ENCODE results near the gene CCNE1. TPM values are rescaled to one million over a fixed set of nuclear protein-coding genes. Genes with fewer than 3 reads are reported as not detected.
A peak's percentile ranks its signal among the peaks of the same experiment; 100 is the strongest.

CCNE1 gene
- total RNA-seq, 1 experiment from 2014 or later, result 60.9 TPM

- no peaks in the 10 kb centered on the region for H3K27me3 ChIP-seq (ENCODE audit: control insufficient read depth, insufficient read depth, low read length)
- H3K36me3 ChIP-seq (replicated peaks; ENCODE audit: control insufficient read depth, insufficient read depth, low read length), result no peaks in the 10 kb centered on the region
- H3K4me3 ChIP-seq (ENCODE audit: insufficient read depth, low read depth, low read length), result no peak overlapping the region
- no peak for DNase-seq
Measured at GRCh38 chr19:29855741-29856500, 44.1 kb downstream of the CCNE1 start.

GRCh38 chr19:29858000-29858596 is 46.3 kb downstream of the CCNE1 start:
- H3K36me3 ChIP-seq (replicated peaks; ENCODE audit: control insufficient read depth, insufficient read depth, low read length), result no peaks in the 10 kb centered on the region
- no peaks in the 10 kb centered on the region for H3K27me3 ChIP-seq (ENCODE audit: control insufficient read depth, insufficient read depth, low read length)
- DNase-seq, result peak; percentile 92
- no peak overlapping the region for H3K4me3 ChIP-seq (ENCODE audit: insufficient read depth, low read depth, low read length)

- peak; percentile 52 for DNase-seq
- H3K36me3 ChIP-seq (replicated peaks; ENCODE audit: control insufficient read depth, insufficient read depth, low read length), result no peaks in the 10 kb centered on the region
- no peak overlapping the region for H3K4me3 ChIP-seq (ENCODE audit: insufficient read depth, low read depth, low read length)
- no peaks in the 10 kb centered on the region for H3K27me3 ChIP-seq (ENCODE audit: control insufficient read depth, insufficient read depth, low read length)
Measured at GRCh38 chr19:29858621-29859020, 46.8 kb downstream of the CCNE1 start.

- DNase-seq, result peak; percentile 78
- Histone ChIP-seq H3K4me3 (ENCODE audit: insufficient read depth, low read depth, low read length) (no peak overlapping the region), H3K36me3 (replicated peaks; ENCODE audit: control insufficient read depth, insufficient read depth, low read length) (no peaks in the 10 kb centered on the region), H3K27me3 (ENCODE audit: control insufficient read depth, insufficient read depth, low read length) (no peaks in the 10 kb centered on the region)
Measured at GRCh38 chr19:29860492-29860891, 48.7 kb downstream of the CCNE1 start.

- no peak for DNase-seq
- H3K36me3 ChIP-seq (replicated peaks; ENCODE audit: control insufficient read depth, insufficient read depth, low read length), result no peaks in the 10 kb centered on the region
- H3K27me3 ChIP-seq (ENCODE audit: control insufficient read depth, insufficient read depth, low read length), result no peaks in the 10 kb centered on the region
- H3K4me3 ChIP-seq (ENCODE audit: insufficient read depth, low read depth, low read length), result no peak overlapping the region
Measured at GRCh38 chr19:29861574-29861973, 49.8 kb downstream of the CCNE1 start.

- H3K4me3 ChIP-seq (ENCODE audit: insufficient read depth, low read depth, low read length), result no peak overlapping the region
- no peak for DNase-seq
- no peaks in the 10 kb centered on the region for H3K27me3 ChIP-seq (ENCODE audit: control insufficient read depth, insufficient read depth, low read length)
- no peaks in the 10 kb centered on the region for H3K36me3 ChIP-seq (replicated peaks; ENCODE audit: control insufficient read depth, insufficient read depth, low read length)
Measured at GRCh38 chr19:29866011-29866410, 54.2 kb downstream of the CCNE1 start.

- no peak for DNase-seq
- Histone ChIP-seq H3K4me3 (ENCODE audit: insufficient read depth, low read depth, low read length) (no peak overlapping the region), H3K36me3 (replicated peaks; ENCODE audit: control insufficient read depth, insufficient read depth, low read length) (no peaks in the 10 kb centered on the region), H3K27me3 (ENCODE audit: control insufficient read depth, insufficient read depth, low read length) (peaks cover 10% of the 10 kb centered on the region)
Measured at GRCh38 chr19:29867984-29868383, 56.2 kb downstream of the CCNE1 start.

- no peak for DNase-seq
- no peaks in the 10 kb centered on the region for H3K36me3 ChIP-seq (replicated peaks; ENCODE audit: control insufficient read depth, insufficient read depth, low read length)
- H3K27me3 ChIP-seq (ENCODE audit: control insufficient read depth, insufficient read depth, low read length), result peaks cover 20% of the 10 kb centered on the region
- H3K4me3 ChIP-seq (ENCODE audit: insufficient read depth, low read depth, low read length), result no peak overlapping the region
Measured at GRCh38 chr19:29871143-29871542, 59.4 kb downstream of the CCNE1 start.

- H3K27me3 ChIP-seq (ENCODE audit: control insufficient read depth, insufficient read depth, low read length), result peaks cover 20% of the 10 kb centered on the region
- H3K4me3 ChIP-seq (ENCODE audit: insufficient read depth, low read depth, low read length), result peak overlapping the region; percentile 19; the same call in 1 of the 2 replicates
- no peaks in the 10 kb centered on the region for H3K36me3 ChIP-seq (replicated peaks; ENCODE audit: control insufficient read depth, insufficient read depth, low read length)
- peak; percentile 88 for DNase-seq
Measured at GRCh38 chr19:29872224-29872731, 60.5 kb downstream of the CCNE1 start.

- peaks cover 20% of the 10 kb centered on the region for H3K27me3 ChIP-seq (ENCODE audit: control insufficient read depth, insufficient read depth, low read length)
- no peaks in the 10 kb centered on the region for H3K36me3 ChIP-seq (replicated peaks; ENCODE audit: control insufficient read depth, insufficient read depth, low read length)
- H3K4me3 ChIP-seq (ENCODE audit: insufficient read depth, low read depth, low read length), result peak overlapping the region; percentile 58
- peak; percentile 97 for DNase-seq
Measured at GRCh38 chr19:29873024-29873800, 61.4 kb downstream of the CCNE1 start.

Other genes starting within 250 kb of the CCNE1 start
- gene POP4, start 205.7 kb upstream of the CCNE1 start, total RNA-seq (2014; rRNA removed; shearing (Covaris generic)), result 63.5 and 69.1 TPM in 2 replicates
- 12.9 and 19.4 TPM in 2 replicates for gene PLEKHF1, start 146.5 kb upstream of the CCNE1 start, total RNA-seq (2014; rRNA removed; shearing (Covaris generic))
- gene C19orf12, start 96.7 kb upstream of the CCNE1 start, total RNA-seq (2014; rRNA removed; shearing (Covaris generic)), result 24.0 and 24.1 TPM in 2 replicates
- 44.3 and 70.3 TPM in 2 replicates for gene URI1, start 130.2 kb downstream of the CCNE1 start, total RNA-seq (2014; rRNA removed; shearing (Covaris generic))